ENCODE data around the gene FNDC3B.

The FNDC3B gene

DNA sequence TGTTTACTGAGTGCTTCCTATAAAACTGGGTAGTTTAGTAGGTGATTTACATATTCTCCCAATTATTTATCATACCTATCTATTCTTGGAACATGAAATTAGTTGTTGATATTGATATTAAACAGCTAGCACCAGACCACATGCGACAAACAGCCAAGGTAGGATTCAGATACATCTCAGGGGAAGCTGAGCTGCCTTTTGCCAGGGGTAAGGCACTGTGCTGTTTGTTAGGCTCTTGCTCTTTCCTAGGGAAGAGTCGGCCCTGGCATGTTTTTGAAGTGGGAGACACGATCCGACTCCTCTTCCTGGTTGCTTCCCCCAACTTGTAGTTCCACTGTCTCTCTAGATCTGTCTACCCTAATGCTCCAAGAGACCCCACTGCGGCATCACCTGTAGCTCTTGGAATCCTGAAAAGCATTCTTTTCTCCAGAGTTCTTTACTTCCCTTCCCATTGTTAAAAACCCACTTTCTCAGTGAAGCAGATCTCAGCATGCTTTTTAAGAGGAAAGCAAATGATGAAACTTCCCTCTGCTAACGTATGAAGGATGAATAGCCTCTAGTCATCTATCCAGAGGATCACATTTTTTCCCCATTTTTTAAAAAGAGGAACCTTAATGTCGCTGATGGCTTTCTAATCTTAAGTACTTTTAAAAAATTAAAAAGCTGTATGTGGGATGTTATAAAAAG, 270.5 kb downstream of the FNDC3B start:
- DNase-seq (ENCODE audit: low read depth, low spot score): no peak

DNA sequence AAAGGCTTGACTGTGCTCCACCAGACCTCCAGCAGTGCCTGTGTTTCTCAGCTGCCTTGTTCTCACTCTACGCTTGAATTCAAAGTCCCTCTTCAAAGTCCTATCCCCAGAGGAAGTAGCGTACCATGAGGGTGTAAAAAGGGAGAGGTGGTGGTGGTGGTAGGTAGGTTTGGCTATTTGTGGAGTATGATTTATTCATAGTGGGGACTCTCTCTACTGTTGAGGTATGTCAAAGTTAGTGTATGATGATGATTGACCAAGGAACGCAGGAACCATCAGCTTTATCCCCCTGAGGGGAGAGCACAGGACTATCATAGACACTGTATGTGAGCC, 271.0 kb downstream of the FNDC3B start:
- DNase-seq (ENCODE audit: low read depth, low spot score): no peak

DNA sequence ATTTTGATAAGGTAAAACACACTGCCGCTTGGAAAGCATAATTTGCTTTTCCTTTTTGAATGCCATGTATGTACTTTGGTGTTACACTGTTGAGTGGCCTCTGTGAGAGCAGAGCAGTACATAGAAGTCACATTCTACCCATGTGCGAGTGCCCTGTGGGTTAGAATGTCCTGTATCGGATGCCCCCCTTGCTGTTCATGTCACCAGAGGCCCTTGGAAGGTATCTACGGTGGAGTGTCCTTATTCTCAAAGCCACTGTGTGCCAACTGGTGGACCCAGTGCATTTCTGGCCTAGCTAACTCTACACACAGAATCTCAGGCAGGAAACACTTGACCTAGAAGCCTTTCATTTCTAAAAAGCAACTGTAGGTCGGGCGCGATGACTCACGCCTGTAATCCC, 271.8 kb downstream of the FNDC3B start:
- no peak for DNase-seq (ENCODE audit: low read depth, low spot score)

DNA sequence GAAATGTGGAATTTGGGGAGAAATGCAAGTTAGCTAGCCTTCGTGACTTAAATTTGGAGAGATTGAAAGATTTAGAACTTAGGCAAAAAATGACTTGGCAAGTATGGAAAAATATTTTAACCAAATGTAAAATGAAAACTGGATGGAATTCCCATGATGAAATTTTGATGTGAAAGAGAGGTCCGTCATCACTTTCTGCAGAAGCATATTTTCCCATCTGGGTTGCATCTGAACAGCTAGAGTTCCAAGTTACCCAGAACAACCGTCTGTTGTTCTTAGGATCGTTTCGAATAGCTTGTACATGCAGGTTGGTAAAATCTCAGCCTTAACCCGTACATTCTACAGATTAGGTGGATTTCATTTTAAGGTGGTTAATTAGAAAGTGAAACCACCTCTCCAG, 272.6 kb downstream of the FNDC3B start:
- no peak for DNase-seq (ENCODE audit: low read depth, low spot score)

DNA sequence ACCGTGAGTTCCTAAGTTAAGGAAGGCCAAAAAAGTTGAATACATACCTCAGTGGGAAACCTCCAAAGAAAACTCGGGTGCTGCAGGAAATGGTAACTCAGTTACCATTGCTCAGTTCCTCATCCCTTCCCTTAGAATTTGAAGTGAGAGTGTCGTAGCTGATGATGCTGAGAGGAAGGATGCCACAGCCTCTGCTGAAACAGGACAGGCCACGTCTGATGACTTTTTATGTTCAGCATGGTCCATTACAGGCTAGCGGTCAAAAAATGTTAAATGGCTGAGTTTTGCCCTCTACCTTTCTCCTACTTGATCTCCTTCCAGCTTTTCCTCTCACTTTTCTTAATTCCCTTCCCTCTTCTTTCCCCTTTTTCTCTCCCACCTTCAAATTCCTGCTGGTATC, 273.3 kb downstream of the FNDC3B start:
- no peak for DNase-seq (ENCODE audit: low read depth, low spot score)

DNA sequence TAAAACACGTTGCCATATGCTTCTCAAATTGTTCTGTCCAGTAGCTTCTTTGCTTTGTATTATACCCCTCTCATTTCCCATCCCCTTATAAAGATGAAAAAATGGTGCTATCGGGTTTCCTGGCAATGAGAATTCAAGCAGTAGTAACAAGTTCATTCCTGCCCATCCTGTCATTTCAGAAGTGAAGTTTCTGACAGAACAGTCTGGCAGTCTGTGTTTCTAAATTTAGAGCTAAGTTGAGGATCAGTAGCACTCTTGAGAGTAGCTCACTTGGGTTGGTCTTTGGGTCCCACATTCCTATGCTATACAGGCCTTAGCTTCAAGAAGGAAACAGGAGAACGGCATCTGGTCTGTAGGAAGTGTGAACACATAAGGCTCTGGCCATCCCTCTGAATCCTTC, 274.3 kb downstream of the FNDC3B start:
- no peak for DNase-seq (ENCODE audit: low read depth, low spot score)

DNA sequence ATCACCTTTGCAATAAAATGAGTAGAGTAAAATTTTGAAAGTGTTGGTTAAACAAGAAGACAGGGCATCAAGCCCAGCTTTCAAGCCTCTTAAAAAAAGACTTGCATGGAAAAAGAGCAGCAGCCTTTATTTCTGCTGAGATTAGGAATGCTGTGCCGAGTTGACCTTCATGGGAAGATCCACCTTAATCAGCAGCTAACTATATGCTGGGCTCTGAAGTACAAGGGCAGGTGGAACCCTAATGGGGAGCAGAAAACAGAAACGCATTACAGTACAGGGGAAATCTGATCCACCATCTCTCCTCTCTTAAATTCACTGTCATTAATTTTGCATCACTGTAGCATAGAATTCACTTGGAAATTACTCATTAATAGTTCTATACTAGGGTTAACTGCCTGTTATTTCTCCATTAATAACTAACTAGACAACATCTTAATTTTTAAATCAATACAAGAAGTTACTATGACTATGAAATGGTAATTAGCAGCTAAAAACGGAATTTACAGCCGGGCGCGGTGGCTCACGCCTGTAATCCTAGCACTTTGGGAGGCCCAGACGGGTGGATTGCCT, 275.3 kb downstream of the FNDC3B start:
- DNase-seq (ENCODE audit: low read depth, low spot score): no peak

DNA sequence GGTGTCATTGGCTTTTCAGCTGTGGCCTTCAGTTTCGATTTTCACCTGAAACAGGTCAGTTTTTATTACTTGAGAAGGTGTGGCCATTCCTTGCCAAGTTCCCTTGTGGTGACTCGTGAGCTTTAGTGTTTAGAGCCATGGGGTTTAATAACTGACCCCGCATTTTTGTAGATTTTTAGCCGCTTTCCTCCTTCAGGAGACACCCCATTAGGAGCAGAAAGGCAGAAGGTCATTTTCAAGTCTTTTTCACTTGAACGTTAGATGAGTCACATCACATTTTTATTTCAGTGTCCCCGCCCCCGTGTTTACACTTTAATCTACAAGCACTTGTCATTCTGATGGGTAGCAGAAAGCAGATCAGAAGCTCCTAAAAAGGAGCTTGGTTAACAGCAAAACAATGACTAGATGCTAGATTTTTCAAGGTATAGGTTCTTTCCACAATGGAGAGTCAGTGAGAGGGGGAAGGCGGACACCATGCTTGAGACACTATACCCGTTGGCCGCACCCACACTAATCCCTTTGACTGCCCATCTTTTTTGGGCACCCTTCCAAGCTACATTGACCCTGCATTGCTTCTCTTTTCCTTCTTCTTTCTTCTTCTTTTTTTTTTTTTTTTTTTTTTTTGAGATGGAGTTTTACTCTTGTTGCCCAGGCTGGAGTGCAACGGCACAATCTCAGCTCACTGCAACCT, 276.2 kb downstream of the FNDC3B start:
- peak; percentile 41 for DNase-seq (ENCODE audit: low read depth, low spot score)

DNA sequence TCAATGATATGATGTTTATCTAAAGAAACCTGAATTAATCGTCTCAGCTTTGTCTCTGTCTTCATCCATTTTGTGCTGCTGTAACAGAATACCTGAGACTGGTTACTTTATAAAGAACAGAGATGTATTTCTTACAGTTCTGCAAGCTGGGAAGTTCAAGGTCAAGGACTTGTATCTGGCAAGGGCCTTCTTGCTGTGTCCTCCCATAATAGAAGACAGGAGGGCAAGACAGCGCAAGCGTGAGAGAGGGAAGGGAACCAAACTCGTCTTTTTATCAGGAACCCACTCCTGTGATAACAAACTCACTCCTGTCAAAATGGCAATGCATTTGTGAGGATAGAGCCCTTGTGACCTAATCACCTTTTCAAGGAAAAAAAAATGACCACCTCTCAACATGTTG, 277.4 kb downstream of the FNDC3B start:
- DNase-seq (ENCODE audit: low read depth, low spot score): no peak

DNA sequence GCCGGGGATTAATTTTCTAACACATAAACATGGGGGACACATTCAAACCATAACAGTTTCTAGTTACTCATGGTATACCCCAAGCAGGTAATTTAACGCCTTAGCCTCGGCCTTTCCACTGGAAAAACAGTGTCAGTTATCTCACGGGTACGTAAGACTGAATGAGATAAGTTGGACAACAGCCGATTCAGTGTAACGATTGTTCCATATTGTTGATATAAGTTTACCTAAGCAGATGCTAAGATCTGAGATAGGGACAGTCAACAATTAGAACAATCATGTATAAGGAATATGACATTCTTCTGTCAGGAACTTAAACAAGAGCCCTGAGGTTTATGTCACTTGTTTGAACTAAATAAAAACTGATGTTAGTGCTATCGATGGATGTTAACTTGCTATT, 278.1 kb downstream of the FNDC3B start:
- DNase-seq (ENCODE audit: low read depth, low spot score): no peak

DNA sequence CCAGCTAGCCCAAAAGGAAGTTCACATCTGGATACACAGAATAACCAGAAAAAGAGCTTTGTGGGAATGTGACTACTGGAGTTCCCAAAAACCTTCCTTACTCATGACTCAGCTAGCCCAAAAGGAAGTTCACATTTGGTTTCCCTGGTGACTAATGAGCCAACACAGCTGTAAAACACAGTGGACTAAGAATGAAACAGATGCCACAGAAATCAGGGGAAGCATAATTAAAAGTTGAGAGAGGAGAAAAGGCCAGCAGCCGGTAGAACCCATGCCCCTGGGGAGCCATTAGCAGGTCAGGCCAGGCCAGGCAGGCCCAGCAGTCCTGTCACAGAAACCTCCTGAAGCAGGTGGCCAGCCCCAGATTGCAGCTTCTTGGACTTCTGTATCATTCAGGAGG, 278.6 kb downstream of the FNDC3B start:
- peak; percentile 52 for DNase-seq (ENCODE audit: low read depth, low spot score)

DNA sequence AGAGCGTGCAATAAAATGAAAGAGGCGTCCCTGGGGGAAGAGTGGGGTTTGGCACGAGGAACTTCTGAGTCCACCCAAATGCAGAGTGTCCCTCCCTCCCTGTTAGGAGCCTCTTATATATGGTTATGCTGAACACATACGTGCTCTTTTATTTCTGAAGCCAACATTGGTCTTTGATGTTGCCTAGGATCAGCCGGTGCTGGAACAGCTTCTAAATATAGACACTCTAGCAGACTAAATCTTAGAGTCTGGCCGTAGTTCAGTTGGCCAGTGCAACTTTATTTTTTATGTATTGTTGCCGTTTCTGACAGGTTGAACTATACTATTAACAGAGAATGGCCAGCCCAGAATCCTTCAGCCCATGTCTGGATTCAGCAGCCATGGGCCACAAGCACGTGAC, 280.2 kb downstream of the FNDC3B start:
- DNase-seq (ENCODE audit: low read depth, low spot score): no peak

DNA sequence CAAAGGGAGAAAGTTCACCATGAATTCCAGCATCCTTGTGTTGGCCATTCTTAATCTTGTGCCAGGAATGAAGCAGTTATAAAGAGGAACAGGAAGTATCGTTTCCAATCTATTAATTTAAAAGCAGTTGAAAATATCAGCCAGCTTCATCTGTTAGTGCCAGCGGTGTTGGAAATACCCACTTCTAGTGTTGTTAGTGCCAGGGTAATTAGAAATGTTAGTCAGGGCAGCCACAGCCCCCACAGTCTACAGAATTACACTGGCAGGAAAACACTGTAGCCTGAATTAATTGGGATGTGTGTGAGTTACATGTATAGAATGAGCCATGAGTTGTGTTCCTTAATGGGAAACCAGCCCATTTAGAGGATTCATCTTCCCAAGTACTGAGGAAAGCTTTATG, 281.1 kb downstream of the FNDC3B start:
- no peak for DNase-seq (ENCODE audit: low read depth, low spot score)

DNA sequence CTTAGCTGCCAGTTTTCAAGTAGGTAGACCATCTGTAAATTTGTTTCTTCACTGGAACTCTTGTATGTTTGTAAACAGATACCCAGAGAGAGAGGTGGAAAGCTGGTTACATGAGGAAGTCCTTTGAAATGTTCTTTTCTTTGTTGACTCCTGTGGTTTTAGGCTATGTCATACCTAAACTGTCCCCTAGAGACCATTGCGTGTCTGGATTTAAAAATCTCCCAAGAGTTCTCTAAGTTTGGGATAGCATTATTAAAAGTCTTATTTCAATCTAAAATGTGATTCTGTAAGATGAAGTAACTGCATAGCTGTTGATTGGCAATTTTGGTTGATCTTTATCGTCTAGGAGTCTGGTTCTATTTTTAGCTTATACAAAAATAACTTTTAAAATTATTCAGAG, 281.7 kb downstream of the FNDC3B start:
- DNase-seq (ENCODE audit: low read depth, low spot score): no peak

DNA sequence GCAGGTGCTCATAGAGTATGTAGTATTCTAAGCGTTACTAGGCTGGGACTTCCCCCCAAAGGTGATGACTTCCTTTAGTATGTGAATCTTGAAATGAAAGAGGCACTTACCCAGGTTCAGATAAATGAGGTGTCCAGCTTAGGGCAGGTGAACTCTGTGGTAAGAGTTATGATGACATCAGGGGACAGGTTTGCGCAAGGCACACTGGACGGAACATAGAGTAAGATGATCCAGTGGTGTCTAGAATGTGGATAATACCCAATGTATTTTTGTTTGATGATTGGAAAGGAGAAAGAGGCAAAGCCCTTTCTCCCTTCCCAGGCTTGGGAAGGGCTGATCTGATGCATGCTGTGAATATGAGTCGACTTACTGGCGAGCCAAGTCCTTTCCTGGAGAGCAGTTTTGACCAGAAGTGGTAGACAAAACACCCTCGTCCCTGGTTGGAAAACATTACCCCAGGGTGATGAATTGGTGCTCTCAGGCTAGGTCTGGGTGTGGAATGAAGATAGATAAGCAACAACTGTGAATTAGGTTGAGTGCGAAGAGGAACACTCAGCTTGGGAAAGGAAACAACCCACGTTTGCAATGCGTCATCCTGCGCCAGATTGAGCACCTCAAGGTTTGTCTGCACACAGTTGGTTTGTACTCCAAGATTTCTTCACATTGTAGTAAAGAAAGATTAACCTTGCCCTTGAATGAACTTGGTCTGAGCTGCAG, 284.7 kb downstream of the FNDC3B start:
- DNase-seq (ENCODE audit: low read depth, low spot score): no peak

DNA sequence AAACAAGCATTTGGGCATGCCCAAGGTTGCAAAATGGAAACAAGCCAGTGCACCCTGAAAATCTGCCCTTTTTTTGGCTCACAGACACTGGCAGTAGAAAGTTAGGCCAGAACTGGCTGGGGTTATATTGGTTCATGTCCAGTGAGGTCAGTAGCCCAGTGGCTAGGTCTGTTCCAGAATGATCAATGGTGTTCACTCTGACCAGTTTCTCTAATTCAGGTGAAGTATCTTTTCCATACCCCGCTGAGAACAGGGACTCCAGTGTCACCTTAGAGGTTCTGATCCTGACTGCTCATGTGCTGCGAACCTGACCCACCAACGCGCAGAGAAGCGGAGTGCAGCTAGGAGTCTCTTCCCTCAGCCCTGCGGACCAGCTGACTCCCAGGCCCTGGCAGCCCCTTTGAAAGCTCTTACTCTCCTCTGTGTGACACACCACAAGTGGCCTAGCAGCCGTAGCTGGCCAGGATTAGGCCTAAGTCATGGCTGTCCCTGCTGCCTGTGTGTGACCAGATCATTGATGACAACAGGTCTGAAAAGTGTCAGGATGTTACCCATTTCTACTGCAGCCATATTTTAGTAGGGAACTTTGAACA, 285.3 kb downstream of the FNDC3B start:
- DNase-seq (ENCODE audit: low read depth, low spot score): no peak

DNA sequence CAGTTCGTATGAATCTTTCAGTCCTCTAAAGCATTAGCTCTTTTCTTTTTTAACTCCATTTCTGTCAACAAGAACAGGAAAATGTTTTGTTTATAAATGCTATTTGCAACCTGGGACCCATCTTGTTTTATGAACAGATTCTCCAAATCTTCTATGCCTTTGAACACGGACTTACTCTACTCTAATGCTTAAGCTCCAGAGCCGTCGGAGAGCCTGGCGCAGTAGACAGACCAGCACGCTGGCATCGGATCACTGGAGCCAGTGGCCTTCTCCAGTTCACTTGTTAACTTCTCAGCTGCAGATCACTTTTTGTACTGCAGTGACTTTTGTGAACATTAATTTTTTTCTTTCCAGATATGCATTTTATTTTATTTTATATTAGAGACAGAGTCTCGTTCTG, 286.1 kb downstream of the FNDC3B start:
- DNase-seq (ENCODE audit: low read depth, low spot score): no peak

DNA sequence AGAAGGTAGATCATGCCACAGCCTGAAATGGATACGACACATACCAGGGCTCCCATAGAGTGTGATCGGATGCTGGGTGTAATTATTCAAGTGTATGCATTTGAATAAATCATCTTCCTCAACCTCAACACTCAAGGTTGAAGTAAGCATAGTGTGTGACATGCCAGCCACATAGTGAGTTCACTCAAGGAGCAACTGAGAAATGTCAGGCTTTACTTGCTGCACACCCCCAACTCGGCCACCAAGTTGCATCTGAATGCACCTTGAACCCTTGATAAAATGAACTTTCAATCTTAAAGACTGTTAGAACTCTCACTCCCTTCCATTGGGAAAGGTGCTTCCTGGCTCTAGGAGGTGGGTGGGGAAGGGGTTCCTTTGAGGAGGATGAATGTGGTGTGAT, 287.6 kb downstream of the FNDC3B start:
- no peak for DNase-seq (ENCODE audit: low read depth, low spot score)

DNA sequence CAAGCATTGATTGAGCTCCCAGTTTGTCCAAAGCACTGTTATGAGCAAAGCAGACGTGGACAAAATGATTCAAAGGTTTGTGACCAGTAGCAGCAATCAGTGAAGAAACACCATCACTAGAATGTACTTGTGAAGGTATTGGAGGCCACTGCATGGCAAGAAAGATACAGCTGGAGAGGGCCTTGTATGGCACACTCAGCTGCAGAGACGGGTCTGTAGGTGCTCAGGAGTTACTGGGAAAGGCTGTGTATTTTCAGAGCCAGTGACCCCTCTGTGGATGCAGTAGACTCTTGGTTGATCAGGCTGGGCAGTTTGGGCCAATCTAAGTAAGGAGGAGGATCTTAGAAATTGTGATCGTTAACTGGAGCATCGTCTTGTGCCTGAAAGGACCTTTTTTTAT, 288.9 kb downstream of the FNDC3B start:
- DNase-seq (ENCODE audit: low read depth, low spot score): no peak

DNA sequence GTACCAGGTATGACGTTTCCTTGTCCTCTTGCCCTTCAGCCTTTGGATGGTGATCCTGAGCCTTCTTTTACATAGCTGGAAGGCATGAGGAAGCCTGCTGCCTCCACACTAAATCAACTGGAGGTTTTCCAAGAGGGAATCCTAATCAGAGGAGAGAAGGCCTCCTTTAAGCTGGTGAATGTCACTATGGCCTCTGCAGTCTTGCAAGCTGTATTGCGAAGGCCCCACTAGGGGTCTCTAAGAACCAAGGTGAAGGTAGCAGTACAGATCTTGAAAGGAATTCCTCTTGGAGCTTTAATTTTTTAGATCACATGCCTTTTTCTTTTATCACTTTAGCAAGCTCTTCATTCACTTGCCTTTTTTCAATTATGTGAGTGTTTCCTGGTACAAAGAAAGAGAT, 289.7 kb downstream of the FNDC3B start:
- no peak for DNase-seq (ENCODE audit: low read depth, low spot score)

DNA sequence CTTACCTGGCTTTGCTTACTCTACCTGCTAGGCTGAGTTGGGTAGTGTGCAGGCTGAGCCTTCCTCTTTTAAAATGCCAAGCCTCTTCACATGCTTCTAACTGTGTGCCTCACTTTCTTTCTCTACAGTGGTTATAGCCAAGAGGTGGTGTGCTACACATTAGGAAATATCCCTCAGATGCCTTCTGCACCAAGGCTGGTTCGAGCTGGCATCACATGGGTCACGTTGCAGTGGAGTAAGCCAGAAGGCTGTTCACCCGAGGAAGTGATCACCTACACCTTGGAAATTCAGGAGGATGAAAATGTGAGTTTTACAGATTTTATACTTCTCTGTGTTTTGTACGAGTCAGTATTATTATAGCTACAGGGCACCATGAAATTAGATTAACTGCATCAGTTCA, 291.0 kb downstream of the FNDC3B start:
- no peak for DNase-seq (ENCODE audit: low read depth, low spot score)

DNA sequence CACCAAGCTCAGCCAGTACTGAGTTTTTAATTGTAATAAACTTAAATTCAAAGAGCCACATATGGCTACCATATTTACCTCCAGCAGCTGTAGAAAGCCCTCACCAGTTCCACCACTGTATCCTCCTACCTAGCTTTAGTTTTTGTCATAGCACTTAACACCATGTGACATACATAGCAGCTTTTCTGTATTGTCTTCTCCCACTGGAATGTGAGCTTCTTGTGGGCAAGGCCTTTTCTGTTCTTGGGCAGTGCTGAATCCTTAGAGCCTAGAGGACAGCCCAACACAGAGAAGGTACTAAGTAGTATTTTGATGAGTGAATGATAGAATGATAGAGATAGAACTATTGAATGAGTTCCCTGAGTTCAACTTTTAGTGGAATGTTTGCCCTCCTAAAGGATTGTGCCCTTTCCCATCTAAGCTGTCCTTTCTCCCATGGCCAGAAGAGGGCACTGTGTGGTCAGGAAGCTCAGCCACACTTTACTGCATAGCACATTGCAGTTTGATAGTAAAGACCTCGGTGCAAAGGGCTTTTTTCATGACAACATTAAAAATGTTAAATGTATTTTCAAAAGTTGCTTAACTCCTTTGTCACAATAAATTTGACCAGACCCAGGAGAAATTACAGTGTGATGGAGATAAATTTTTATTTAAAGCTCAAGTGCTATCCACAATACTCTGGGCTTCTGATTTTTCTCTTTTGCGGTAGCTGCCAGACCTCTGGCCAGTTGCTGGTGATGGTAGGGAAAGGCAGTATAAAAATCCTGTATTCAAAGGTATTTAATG, 293.1 kb downstream of the FNDC3B start:
- peak; percentile 74 for DNase-seq (ENCODE audit: low read depth, low spot score)

Measured in ELF-1 (cell line).